Esophagus squamous epithelium (tissue), 4 donors: ENCODE results near the gene NTN3.

ENCODE experiments used
- POLR2A ChIP-seq, 4 donors: fragments of 450-650 bp; IDR thresholded peaks; one replicate each; pipeline ENCODE4 v1.6.1; 2017; ENCODE audit warnings: antibody characterized with exemption in 4 of 4, mild to moderate bottlenecking in 4 of 4, moderate library complexity in 3 of 4
- TF ChIP-seq, protein P1 (sequence below), 6 experiments: fragments of 450-650 bp in 4 of 6; fragments of 200-600 bp in 2 of 6; sonication (generic) in 2 of 6; IDR thresholded peaks; one replicate each; pipeline ENCODE4 v1.5.1; 2016 to 2019; ENCODE audit warnings: antibody characterized with exemption in 6 of 6, mild to moderate bottlenecking in 4 of 6, moderate library complexity in 4 of 6

DNA sequence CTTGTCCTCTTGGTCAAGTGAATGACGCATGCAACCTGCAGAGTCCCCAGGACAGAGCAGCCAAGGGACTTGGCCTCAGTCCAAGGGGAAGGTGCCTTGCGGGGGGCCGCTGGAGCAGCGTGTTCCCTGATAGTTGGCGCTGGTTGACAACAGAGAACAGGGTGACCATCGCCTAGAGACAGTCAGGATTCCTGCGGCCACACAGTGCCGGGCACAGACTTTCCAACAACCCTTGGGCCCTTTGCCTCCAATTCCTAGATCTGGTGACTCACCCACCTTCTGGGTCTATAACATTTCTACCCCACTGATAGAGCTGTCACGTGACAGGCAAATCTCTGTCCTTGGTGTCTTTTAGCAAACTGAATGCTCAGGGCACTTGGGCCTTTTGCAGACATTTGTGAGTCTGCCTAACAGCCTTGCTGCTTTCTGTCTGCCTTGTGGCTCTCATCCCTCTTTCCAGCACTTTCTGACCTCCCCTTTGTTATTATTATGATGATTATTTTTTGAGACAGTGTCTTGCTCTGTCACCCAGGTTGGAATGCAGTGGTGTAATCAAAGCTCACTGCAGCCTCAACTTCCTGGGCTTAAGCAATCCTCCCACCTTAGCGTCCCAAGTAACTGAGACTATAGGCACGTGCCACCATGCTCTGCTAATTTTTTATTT, 23.0 kb upstream of the NTN3 start:
- TF ChIP-seq, protein P1, sequence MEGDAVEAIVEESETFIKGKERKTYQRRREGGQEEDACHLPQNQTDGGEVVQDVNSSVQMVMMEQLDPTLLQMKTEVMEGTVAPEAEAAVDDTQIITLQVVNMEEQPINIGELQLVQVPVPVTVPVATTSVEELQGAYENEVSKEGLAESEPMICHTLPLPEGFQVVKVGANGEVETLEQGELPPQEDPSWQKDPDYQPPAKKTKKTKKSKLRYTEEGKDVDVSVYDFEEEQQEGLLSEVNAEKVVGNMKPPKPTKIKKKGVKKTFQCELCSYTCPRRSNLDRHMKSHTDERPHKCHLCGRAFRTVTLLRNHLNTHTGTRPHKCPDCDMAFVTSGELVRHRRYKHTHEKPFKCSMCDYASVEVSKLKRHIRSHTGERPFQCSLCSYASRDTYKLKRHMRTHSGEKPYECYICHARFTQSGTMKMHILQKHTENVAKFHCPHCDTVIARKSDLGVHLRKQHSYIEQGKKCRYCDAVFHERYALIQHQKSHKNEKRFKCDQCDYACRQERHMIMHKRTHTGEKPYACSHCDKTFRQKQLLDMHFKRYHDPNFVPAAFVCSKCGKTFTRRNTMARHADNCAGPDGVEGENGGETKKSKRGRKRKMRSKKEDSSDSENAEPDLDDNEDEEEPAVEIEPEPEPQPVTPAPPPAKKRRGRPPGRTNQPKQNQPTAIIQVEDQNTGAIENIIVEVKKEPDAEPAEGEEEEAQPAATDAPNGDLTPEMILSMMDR (IDR thresholded peaks at IDR 0.05) = no peak
- no peak for TF ChIP-seq POLR2A (IDR thresholded peaks at IDR 0.05)
